ENCODE data around the gene LRRC63. TPM values are rescaled to one million over a fixed set of nuclear protein-coding genes. Genes with fewer than 3 reads are reported as not detected.

The LRRC63 gene
- total RNA-seq, 2 donors from 2014 or later, result 0.42 TPM; not detected in 1

Other genes with a start within 250 kb of the LRRC63 start
- gene ZC3H13, start 159.2 kb upstream of the LRRC63 start, total RNA-seq, result 10 to 100 TPM; 48.6 to 58.9 TPM
- not detected for gene CPB2, start 106.9 kb upstream of the LRRC63 start, total RNA-seq
- 10 to 100 TPM; 72.8 to 73.8 TPM for gene LCP1, start 29.8 kb upstream of the LRRC63 start, total RNA-seq
- 1 to 10 TPM; 3.6 to 5.3 TPM for gene RUBCNL, start 175.3 kb downstream of the LRRC63 start, total RNA-seq

Data from posterior vena cava (tissue), 2 donors.